A549 (cell line): ENCODE results near the gene EPS8L2.

Source experiments
- CTCF ChIP-seq: fragments of >200 bp; sonication (Bioruptor Twin); formaldehyde crosslinking; IDR thresholded peaks from 3 replicates; pipeline ENCODE4 v1.5.1; 2016
- FOSL2 ChIP-seq, 2 experiments: fragments of 450-650 bp in 1 of 2; fragments of >200 bp in 1 of 2; sonication (Bioruptor Twin) in 1 of 2; formaldehyde crosslinking; IDR thresholded peaks; 2 replicates each; pipeline versions ENCODE4 v1.5.0 to v1.6.1; 2016 to 2020; ENCODE audit warnings: mild to moderate bottlenecking in 1 of 2, moderate library complexity in 1 of 2
- HOXA7 ChIP-seq: fragments of 250-450 bp; sonication (Bioruptor Pico); IDR thresholded peaks from 2 replicates; pipeline ENCODE4 v1.5.0; 2020; ENCODE audit warnings: mild to moderate bottlenecking, moderate library complexity
- HOXB13 ChIP-seq: fragments of 250-450 bp; sonication (Bioruptor Pico); IDR thresholded peaks from 2 replicates; pipeline ENCODE4 v1.5.0; 2020; ENCODE audit warnings: low read depth, mild to moderate bottlenecking, moderate library complexity
- MAZ ChIP-seq: fragments of 150-350 bp; IDR thresholded peaks from 2 replicates; pipeline ENCODE4 v1.6.1; 2014; ENCODE audit warnings: antibody characterized with exemption, low read depth, low read length, borderline replicate concordance
- NPAS2 ChIP-seq: fragments of 250-450 bp; sonication (Bioruptor Pico); IDR thresholded peaks from 2 replicates; pipeline ENCODE4 v1.8.0; 2022; ENCODE audit warnings: mild to moderate bottlenecking, moderate library complexity, borderline replicate concordance
- POLR2A ChIP-seq: IDR thresholded peaks from 2 replicates; pipeline ENCODE4 v1.6.1; 2012; ENCODE audit warnings: mild to moderate bottlenecking, low read length
- RAD21 ChIP-seq, 2 experiments: fragments of >200 bp in 1 of 2; sonication (Bioruptor Twin) in 1 of 2; formaldehyde crosslinking in 1 of 2; IDR thresholded peaks in 1 of 2; conservative IDR thresholded peaks in 1 of 2; 2 replicates in 1 of 2; 3 replicates in 1 of 2; pipeline ENCODE4 v1.6.1; 2012 to 2018; ENCODE audit warnings: inconsistent platforms in 1 of 2
- ZC3H11A ChIP-seq: fragments of 450-650 bp; IDR thresholded peaks from 2 replicates; pipeline ENCODE4 v1.6.1; 2014; ENCODE audit warnings: antibody characterized with exemption, mild to moderate bottlenecking

DNA sequence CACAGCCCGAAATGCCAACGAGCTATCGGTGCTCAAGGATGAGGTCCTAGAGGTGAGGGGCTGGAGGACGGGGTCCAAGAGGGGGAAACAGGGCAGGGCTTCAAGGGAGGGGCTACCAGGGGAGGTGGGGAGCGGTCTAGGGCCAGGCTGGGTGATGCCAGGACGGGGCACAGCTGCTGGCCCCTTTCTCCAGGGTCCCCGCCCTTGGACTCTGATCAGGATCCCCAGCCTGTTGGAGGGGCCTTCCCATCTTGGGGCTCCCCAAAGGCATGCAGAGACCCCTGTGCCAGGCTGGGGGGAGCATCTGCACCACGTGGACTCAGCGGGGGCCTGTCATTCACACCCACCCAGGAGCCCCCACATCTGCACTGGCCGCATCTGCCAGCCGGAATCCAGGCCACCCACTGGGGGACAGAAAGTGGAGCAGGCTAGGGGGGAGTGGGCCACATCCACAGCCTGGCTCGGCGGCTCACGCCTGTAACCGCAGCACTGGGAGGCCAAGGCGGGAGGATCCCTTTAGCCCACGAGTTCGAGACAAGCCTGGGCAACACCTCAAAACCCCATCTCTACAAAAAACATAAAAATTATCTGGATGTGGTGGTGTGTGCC, 18.9 kb downstream of the EPS8L2 start:
- TF ChIP-seq POLR2A, result no peak
- TF ChIP-seq FOSL2 (IDR thresholded peaks at IDR 0.05), result no peak
- TF ChIP-seq FOSL2 (CRISPR knock-in tag; IDR thresholded peaks at IDR 0.05), result no peak
- no peak for TF ChIP-seq HOXA7 (CRISPR knock-in tag)
- TF ChIP-seq CTCF, result no peak
- no peak for TF ChIP-seq HOXB13 (CRISPR knock-in tag)
- TF ChIP-seq MAZ, result no peak
- no peak for TF ChIP-seq NPAS2 (CRISPR knock-in tag)
- no peak for TF ChIP-seq ZC3H11A
- no peak for TF ChIP-seq RAD21 (conservative IDR thresholded peaks at IDR 0.05 in 1 of 2, IDR thresholded peaks at IDR 0.05 in 1 of 2)
